Muscle of leg (tissue), 11 donors: ENCODE measurements around the gene ACSM2A. TPM values are rescaled to one million over a fixed set of nuclear protein-coding genes. Genes with fewer than 3 reads are reported as not detected.
A peak's percentile ranks its signal among the peaks of the same experiment; 100 is the strongest.
"Not testable (repeated sequence)": the region's sequence is repeated elsewhere in the genome, so short reads cannot be mapped to it uniquely, and the experiment has no call there.

Source experiments
- DNase-seq: peaks from one replicate; pipeline ENCODE4 v3.0.0; 2013
- H3K27ac ChIP-seq: one replicate; pipeline ENCODE4 v1.5.1; 2013; ENCODE audit warnings: mild to moderate bottlenecking, low read length, control low read depth
- H3K27me3 ChIP-seq: one replicate; pipeline ENCODE4 v1.6.1; 2013; ENCODE audit warnings: low read length; ENCODE audit not compliant: control insufficient read depth, insufficient read depth
- H3K36me3 ChIP-seq: one replicate; pipeline ENCODE4 v1.6.1; 2013; ENCODE audit warnings: low read length; ENCODE audit not compliant: control insufficient read depth, insufficient read depth
- H3K4me1 ChIP-seq: one replicate; pipeline ENCODE4 v1.6.1; 2013; ENCODE audit warnings: low read length; ENCODE audit not compliant: control insufficient read depth, insufficient read depth
- H3K4me3 ChIP-seq: one replicate; pipeline ENCODE4 v1.5.1; 2013; ENCODE audit warnings: low read length, control low read depth
- H3K9me3 ChIP-seq: replicated peaks from 2 replicates; pipeline ENCODE4 v1.6.1; 2013; ENCODE audit warnings: low read depth, low read length; ENCODE audit not compliant: control insufficient read depth
- WGBS: methylation state at CpG from one replicate; pipeline ENCODE4 v1.1.5; 2013; ENCODE audit warnings: missing lambda C conversion rate; ENCODE audit not compliant: insufficient coverage; 5-methylcytosine and 5-hydroxymethylcytosine counted together
- polyA plus RNA-seq, 8 donors: library from polyadenylated mRNA; unstranded; fragments of 120-200 nt; gene quantifications; one replicate each; pipeline versions ENCODE4 v1.2.1 to v1.2.3, GENCODE V29; 2013; ENCODE audit warnings: inconsistent platforms in 1 of 8, low replicate concordance in 1 of 8; ENCODE audit not compliant: insufficient read length in 8 of 8, insufficient read depth in 1 of 8
- total RNA-seq: library from RNA; stranded (reverse); fragments of 120-200 nt; gene quantifications from one replicate; pipeline ENCODE4 v1.2.4, GENCODE V29; 2013

The ACSM2A gene
- total and polyA plus RNA-seq, 9 donors: 0.09 to 0.61 (median 0.24) TPM

GRCh38 chr16:20423772-20424128 is 27.6 kb upstream of the ACSM2A start:
- 83% methylated on average over 4 of the region's 5 CpGs for WGBS

GRCh38 chr16:20424129-20424866 is 27.0 kb upstream of the ACSM2A start:
- no peak for DNase-seq
- no peaks in the 10 kb centered on the region for H3K36me3 ChIP-seq
- no peak overlapping the region for H3K4me3 ChIP-seq
- no peaks in the 10 kb centered on the region for H3K4me1 ChIP-seq
- H3K27me3 ChIP-seq: no peaks in the 10 kb centered on the region
- H3K27ac ChIP-seq: no peak overlapping the region
- WGBS: no CpG with 5 or more reads among the region's 2 CpGs
- no peaks in the 10 kb centered on the region for H3K9me3 ChIP-seq

More at GRCh38 chr16:20423772-20424128, 27.6 kb upstream of the ACSM2A start:
- not testable (repeated sequence) for DNase-seq, H3K4me3 ChIP-seq, H3K9me3 ChIP-seq, H3K27me3 ChIP-seq, H3K4me1 ChIP-seq, H3K36me3 ChIP-seq, H3K27ac ChIP-seq

- not testable (repeated sequence) for H3K9me3 ChIP-seq, H3K27me3 ChIP-seq, H3K36me3 ChIP-seq, DNase-seq, H3K4me3 ChIP-seq, H3K27ac ChIP-seq, H3K4me1 ChIP-seq
- WGBS: no CpG with 5 or more reads among the region's 2 CpGs
Observed at GRCh38 chr16:20427401-20427797, 23.9 kb upstream of the ACSM2A start.

GRCh38 chr16:20429499-20429898 is 21.8 kb upstream of the ACSM2A start:
- not testable (repeated sequence) for H3K9me3 ChIP-seq, DNase-seq, H3K27ac ChIP-seq, H3K4me1 ChIP-seq, H3K36me3 ChIP-seq, H3K27me3 ChIP-seq, H3K4me3 ChIP-seq
- WGBS: 79% methylated on average over 7 of the region's 7 CpGs

GRCh38 chr16:20430480-20430879 is 20.8 kb upstream of the ACSM2A start:
- not testable (repeated sequence) for H3K9me3 ChIP-seq, H3K36me3 ChIP-seq, H3K27me3 ChIP-seq, DNase-seq, H3K4me3 ChIP-seq, H3K4me1 ChIP-seq, H3K27ac ChIP-seq
- no CpG with 5 or more reads among the region's 1 CpG for WGBS

- no peak for DNase-seq
- Histone ChIP-seq H3K36me3 (no peaks in the 10 kb centered on the region), H3K27me3 (no peaks in the 10 kb centered on the region), H3K27ac (no peak overlapping the region), H3K4me3 (no peak overlapping the region), H3K4me1 (no peaks in the 10 kb centered on the region), H3K9me3 (no peaks in the 10 kb centered on the region)
- 77% methylated on average over 3 of the region's 11 CpGs for WGBS
Observed at GRCh38 chr16:20430948-20431347, 20.4 kb upstream of the ACSM2A start.

- not testable (repeated sequence) for H3K27ac ChIP-seq, H3K27me3 ChIP-seq, H3K4me1 ChIP-seq, H3K36me3 ChIP-seq, H3K9me3 ChIP-seq, DNase-seq, H3K4me3 ChIP-seq
- WGBS: no CpG with 5 or more reads among the region's 2 CpGs
Observed at GRCh38 chr16:20438950-20439349, 12.4 kb upstream of the ACSM2A start.

- not testable (repeated sequence) for H3K27ac ChIP-seq, H3K4me3 ChIP-seq, H3K4me1 ChIP-seq, H3K27me3 ChIP-seq, H3K36me3 ChIP-seq, H3K9me3 ChIP-seq
- no CpG with 5 or more reads among the region's 3 CpGs for WGBS
- peak; percentile 67 for DNase-seq
Observed at GRCh38 chr16:20439820-20440231, 11.5 kb upstream of the ACSM2A start.

DNA sequence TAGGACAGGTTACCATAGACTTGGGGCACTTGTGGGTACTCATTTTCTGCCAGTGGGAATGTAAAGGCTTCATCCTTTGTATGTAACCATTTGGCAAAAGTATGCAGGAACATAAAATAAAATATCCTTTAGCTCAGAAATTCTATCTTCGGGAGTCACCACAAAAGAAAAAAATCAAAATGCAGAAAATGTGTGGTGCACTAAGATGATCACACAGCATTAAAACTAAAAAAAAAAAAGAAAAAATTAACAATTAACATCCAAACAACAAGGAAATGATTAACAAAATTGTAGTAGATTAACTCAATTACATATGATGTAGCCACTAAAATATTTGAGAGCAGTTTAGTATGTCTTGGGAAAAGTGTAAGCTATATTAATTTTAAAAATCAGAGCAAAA is 10.6 kb upstream of the ACSM2A start:
- H3K27me3 ChIP-seq, H3K4me1 ChIP-seq, H3K4me3 ChIP-seq, H3K36me3 ChIP-seq, H3K27ac ChIP-seq, H3K9me3 ChIP-seq: not testable (repeated sequence)
- peak; percentile 4 for DNase-seq
- WGBS: no CpG with 5 or more reads among the region's 1 CpG

GRCh38 chr16:20441191-20441590 is 10.1 kb upstream of the ACSM2A start:
- H3K27ac ChIP-seq: no peak overlapping the region
- peak; percentile 53 for DNase-seq
- no peaks in the 10 kb centered on the region for H3K36me3 ChIP-seq
- H3K4me3 ChIP-seq: no peak overlapping the region
- H3K9me3 ChIP-seq: no peaks in the 10 kb centered on the region
- H3K4me1 ChIP-seq: no peaks in the 10 kb centered on the region
- no peaks in the 10 kb centered on the region for H3K27me3 ChIP-seq
- 31% methylated on average over 2 of the region's 3 CpGs for WGBS

- not testable (repeated sequence) for H3K4me1 ChIP-seq, H3K36me3 ChIP-seq, H3K9me3 ChIP-seq, H3K27me3 ChIP-seq, H3K4me3 ChIP-seq, DNase-seq, H3K27ac ChIP-seq
- WGBS: no CpG with 5 or more reads among the region's 4 CpGs
Observed at GRCh38 chr16:20441859-20442258, 9.5 kb upstream of the ACSM2A start.
